CD4-positive, alpha-beta T cell treated with Interleukin-1 beta for 1 hour (primary cell): ENCODE measurements around the gene SLC12A3.

Experiments
- DNase-seq, 2 donors: peaks; one replicate each; pipeline ENCODE4 v3.0.0-alpha.2; 2020 to 2022

Gene SLC12A3

GRCh38 chr16:56864960-56865359 lies at the start of gene SLC12A3:
Gene SLC12A3, plus strand, starts transcription at chr16:56865207. Its CDS starts 29 bp downstream, at chr16:56865236.
- no peak for DNase-seq

GRCh38 chr16:56815721-56816120 lies 49.3 kb upstream of the SLC12A3 start:
- no peak for DNase-seq

- DNase-seq = no peak
Measured at GRCh38 chr16:56817056-56817455, 48.0 kb upstream of the SLC12A3 start.

GRCh38 chr16:56817938-56818337 lies 47.1 kb upstream of the SLC12A3 start:
- no peak for DNase-seq

GRCh38 chr16:56823081-56823733 lies 41.8 kb upstream of the SLC12A3 start:
- no peak for DNase-seq

GRCh38 chr16:56824331-56824730 lies 40.7 kb upstream of the SLC12A3 start:
- DNase-seq = no peak

- DNase-seq = no peak
Measured at GRCh38 chr16:56824804-56825203, 40.2 kb upstream of the SLC12A3 start.

GRCh38 chr16:56825826-56826225 lies 39.2 kb upstream of the SLC12A3 start:
- no peak for DNase-seq

GRCh38 chr16:56828647-56829046 lies 36.4 kb upstream of the SLC12A3 start:
- DNase-seq = no peak

- no peak for DNase-seq
Measured at GRCh38 chr16:56830669-56831068, 34.3 kb upstream of the SLC12A3 start.

GRCh38 chr16:56832768-56833167 lies 32.2 kb upstream of the SLC12A3 start:
- no peak for DNase-seq

GRCh38 chr16:56833243-56833970 lies 31.6 kb upstream of the SLC12A3 start:
- DNase-seq = no peak

- no peak for DNase-seq
Measured at GRCh38 chr16:56835320-56835719, 29.7 kb upstream of the SLC12A3 start.

GRCh38 chr16:56836410-56837230 lies 28.4 kb upstream of the SLC12A3 start:
- no peak for DNase-seq

- DNase-seq = no peak
Measured at GRCh38 chr16:56838622-56839337, 26.2 kb upstream of the SLC12A3 start.

- no peak for DNase-seq
Measured at GRCh38 chr16:56841233-56841632, 23.8 kb upstream of the SLC12A3 start.

GRCh38 chr16:56841659-56842058 lies 23.3 kb upstream of the SLC12A3 start:
- no peak for DNase-seq

- DNase-seq = no peak
Measured at GRCh38 chr16:56842133-56842532, 22.9 kb upstream of the SLC12A3 start.

GRCh38 chr16:56844056-56844455 lies 21.0 kb upstream of the SLC12A3 start:
- DNase-seq = no peak

GRCh38 chr16:56847173-56847910 lies 17.7 kb upstream of the SLC12A3 start:
- DNase-seq = no peak

- no peak for DNase-seq
Measured at GRCh38 chr16:56848029-56848936, 16.7 kb upstream of the SLC12A3 start.
